Measurements from ENCODE around the gene PRMT6. TPM values are rescaled to one million over a fixed set of nuclear protein-coding genes. Genes with fewer than 3 reads are reported as not detected.
"Not testable (repeated sequence)": the region's sequence is repeated elsewhere in the genome, so short reads cannot be mapped to it uniquely, and the experiment has no call there.

PRMT6 gene
- total RNA-seq, 1 donor from 2014 or later = 18.5 TPM

GRCh38 chr1:107079249-107079648 is 22.8 kb downstream of the PRMT6 start:
- peaks cover 7% of the 10 kb centered on the region for H3K27me3 Mint-ChIP-seq (ENCODE audit: unreplicated experiment)
- H3K27ac Mint-ChIP-seq (ENCODE audit: unreplicated experiment) = no peak overlapping the region
- H3K4me1 Mint-ChIP-seq (ENCODE audit: unreplicated experiment) = no peaks in the 10 kb centered on the region
- no peak overlapping the region for H3K4me3 Mint-ChIP-seq (ENCODE audit: unreplicated experiment)
- TF ChIP-seq, protein P1, sequence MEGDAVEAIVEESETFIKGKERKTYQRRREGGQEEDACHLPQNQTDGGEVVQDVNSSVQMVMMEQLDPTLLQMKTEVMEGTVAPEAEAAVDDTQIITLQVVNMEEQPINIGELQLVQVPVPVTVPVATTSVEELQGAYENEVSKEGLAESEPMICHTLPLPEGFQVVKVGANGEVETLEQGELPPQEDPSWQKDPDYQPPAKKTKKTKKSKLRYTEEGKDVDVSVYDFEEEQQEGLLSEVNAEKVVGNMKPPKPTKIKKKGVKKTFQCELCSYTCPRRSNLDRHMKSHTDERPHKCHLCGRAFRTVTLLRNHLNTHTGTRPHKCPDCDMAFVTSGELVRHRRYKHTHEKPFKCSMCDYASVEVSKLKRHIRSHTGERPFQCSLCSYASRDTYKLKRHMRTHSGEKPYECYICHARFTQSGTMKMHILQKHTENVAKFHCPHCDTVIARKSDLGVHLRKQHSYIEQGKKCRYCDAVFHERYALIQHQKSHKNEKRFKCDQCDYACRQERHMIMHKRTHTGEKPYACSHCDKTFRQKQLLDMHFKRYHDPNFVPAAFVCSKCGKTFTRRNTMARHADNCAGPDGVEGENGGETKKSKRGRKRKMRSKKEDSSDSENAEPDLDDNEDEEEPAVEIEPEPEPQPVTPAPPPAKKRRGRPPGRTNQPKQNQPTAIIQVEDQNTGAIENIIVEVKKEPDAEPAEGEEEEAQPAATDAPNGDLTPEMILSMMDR (IDR thresholded peaks at IDR 0.05) = no peak
- peaks cover 2% of the 10 kb centered on the region for H3K9me3 Mint-ChIP-seq (ENCODE audit: unreplicated experiment)
- no peak for DNase-seq (ENCODE audit: extremely low spot score, unreplicated experiment)
- H3K36me3 Mint-ChIP-seq (ENCODE audit: unreplicated experiment) = no peaks in the 10 kb centered on the region

DNA sequence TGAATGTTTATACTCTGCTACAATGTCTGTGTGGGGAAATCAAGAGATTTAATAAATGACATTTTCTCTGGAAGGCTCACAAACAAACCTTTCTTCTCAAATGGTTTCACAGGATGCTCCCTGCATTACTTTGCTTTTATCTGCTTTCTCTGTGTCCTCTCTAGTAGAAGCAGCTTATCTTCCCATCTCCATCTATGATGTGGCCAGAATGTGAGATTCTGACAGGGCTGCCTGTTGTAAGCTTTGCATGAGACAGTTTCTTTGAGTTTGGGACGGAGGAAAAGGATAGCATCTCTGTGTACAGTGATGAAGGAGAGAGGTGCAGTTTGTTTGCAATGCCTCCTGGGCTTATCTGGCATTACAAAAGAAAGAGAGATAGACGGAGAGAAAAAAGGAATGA is 24.6 kb downstream of the PRMT6 start:
- Mint-ChIP-seq H3K27me3 (ENCODE audit: unreplicated experiment) (peaks cover 4% of the 10 kb centered on the region), H3K4me1 (ENCODE audit: unreplicated experiment) (no peaks in the 10 kb centered on the region), H3K9me3 (ENCODE audit: unreplicated experiment) (peaks cover 4% of the 10 kb centered on the region), H3K4me3 (ENCODE audit: unreplicated experiment) (no peak overlapping the region), H3K36me3 (ENCODE audit: unreplicated experiment) (no peaks in the 10 kb centered on the region), H3K27ac (ENCODE audit: unreplicated experiment) (no peak overlapping the region)
- DNase-seq (ENCODE audit: extremely low spot score, unreplicated experiment) = no peak
- TF ChIP-seq, protein P1 (IDR thresholded peaks at IDR 0.05) = no peak

- H3K27ac Mint-ChIP-seq (ENCODE audit: unreplicated experiment) = no peak overlapping the region
- H3K4me1 Mint-ChIP-seq (ENCODE audit: unreplicated experiment) = no peaks in the 10 kb centered on the region
- TF ChIP-seq, protein P1 (IDR thresholded peaks at IDR 0.05) = no peak
- H3K36me3 Mint-ChIP-seq (ENCODE audit: unreplicated experiment) = no peaks in the 10 kb centered on the region
- H3K9me3 Mint-ChIP-seq (ENCODE audit: unreplicated experiment) = no peaks in the 10 kb centered on the region
- no peak overlapping the region for H3K4me3 Mint-ChIP-seq (ENCODE audit: unreplicated experiment)
- H3K27me3 Mint-ChIP-seq (ENCODE audit: unreplicated experiment) = no peaks in the 10 kb centered on the region
- no peak for DNase-seq (ENCODE audit: extremely low spot score, unreplicated experiment)
Measured at GRCh38 chr1:107091418-107091817, 34.9 kb downstream of the PRMT6 start.

DNA sequence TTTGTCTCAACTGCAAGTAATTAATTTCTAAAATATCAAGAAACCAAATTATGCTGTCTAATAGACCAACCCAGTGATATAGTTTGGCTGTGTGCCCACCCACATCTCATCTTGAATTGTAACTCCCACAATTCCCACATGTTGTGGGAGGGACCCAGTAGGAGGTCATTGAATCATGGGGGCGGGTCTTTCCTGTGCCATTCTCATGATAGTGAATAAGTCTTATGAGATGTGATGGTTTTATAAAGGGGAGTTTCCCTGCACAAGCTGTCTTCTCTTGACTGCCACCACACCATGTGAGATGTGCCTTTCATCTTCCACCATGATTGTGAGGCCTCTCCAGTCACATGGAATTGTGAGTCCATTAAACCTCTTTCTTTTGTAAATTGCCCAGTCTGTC is 36.9 kb downstream of the PRMT6 start:
- H3K36me3 Mint-ChIP-seq (ENCODE audit: unreplicated experiment); H3K9me3 Mint-ChIP-seq (ENCODE audit: unreplicated experiment); H3K27ac Mint-ChIP-seq (ENCODE audit: unreplicated experiment); DNase-seq (ENCODE audit: extremely low spot score, unreplicated experiment); H3K4me3 Mint-ChIP-seq (ENCODE audit: unreplicated experiment); H3K4me1 Mint-ChIP-seq (ENCODE audit: unreplicated experiment); H3K27me3 Mint-ChIP-seq (ENCODE audit: unreplicated experiment): not testable (repeated sequence)

GRCh38 chr1:107095647-107096046 is 39.2 kb downstream of the PRMT6 start:
- DNase-seq (ENCODE audit: extremely low spot score, unreplicated experiment) = no peak
- no peaks in the 10 kb centered on the region for H3K4me1 Mint-ChIP-seq (ENCODE audit: unreplicated experiment)
- H3K36me3 Mint-ChIP-seq (ENCODE audit: unreplicated experiment) = no peaks in the 10 kb centered on the region
- no peaks in the 10 kb centered on the region for H3K27me3 Mint-ChIP-seq (ENCODE audit: unreplicated experiment)
- no peaks in the 10 kb centered on the region for H3K9me3 Mint-ChIP-seq (ENCODE audit: unreplicated experiment)
- H3K27ac Mint-ChIP-seq (ENCODE audit: unreplicated experiment) = no peak overlapping the region
- H3K4me3 Mint-ChIP-seq (ENCODE audit: unreplicated experiment) = no peak overlapping the region
- TF ChIP-seq, protein P1 (IDR thresholded peaks at IDR 0.05) = no peak

- H3K4me1 Mint-ChIP-seq (ENCODE audit: unreplicated experiment) = no peaks in the 10 kb centered on the region
- H3K4me3 Mint-ChIP-seq (ENCODE audit: unreplicated experiment) = no peak overlapping the region
- H3K27me3 Mint-ChIP-seq (ENCODE audit: unreplicated experiment) = no peaks in the 10 kb centered on the region
- no peaks in the 10 kb centered on the region for H3K36me3 Mint-ChIP-seq (ENCODE audit: unreplicated experiment)
- H3K9me3 Mint-ChIP-seq (ENCODE audit: unreplicated experiment) = no peaks in the 10 kb centered on the region
- TF ChIP-seq, protein P1 (IDR thresholded peaks at IDR 0.05) = no peak
- H3K27ac Mint-ChIP-seq (ENCODE audit: unreplicated experiment) = no peak overlapping the region
- no peak for DNase-seq (ENCODE audit: extremely low spot score, unreplicated experiment)
Measured at GRCh38 chr1:107096690-107097089, 40.2 kb downstream of the PRMT6 start.
